ENCODE results near the gene ROMO1. TPM values are rescaled to one million over a fixed set of nuclear protein-coding genes. Genes with fewer than 3 reads are reported as not detected.
"Not testable (repeated sequence)": the region's sequence is repeated elsewhere in the genome, so short reads cannot be mapped to it uniquely, and the experiment has no call there.

Gene ROMO1
- polyA plus RNA-seq, 1 donor from 2014 or later = 323 TPM

DNA sequence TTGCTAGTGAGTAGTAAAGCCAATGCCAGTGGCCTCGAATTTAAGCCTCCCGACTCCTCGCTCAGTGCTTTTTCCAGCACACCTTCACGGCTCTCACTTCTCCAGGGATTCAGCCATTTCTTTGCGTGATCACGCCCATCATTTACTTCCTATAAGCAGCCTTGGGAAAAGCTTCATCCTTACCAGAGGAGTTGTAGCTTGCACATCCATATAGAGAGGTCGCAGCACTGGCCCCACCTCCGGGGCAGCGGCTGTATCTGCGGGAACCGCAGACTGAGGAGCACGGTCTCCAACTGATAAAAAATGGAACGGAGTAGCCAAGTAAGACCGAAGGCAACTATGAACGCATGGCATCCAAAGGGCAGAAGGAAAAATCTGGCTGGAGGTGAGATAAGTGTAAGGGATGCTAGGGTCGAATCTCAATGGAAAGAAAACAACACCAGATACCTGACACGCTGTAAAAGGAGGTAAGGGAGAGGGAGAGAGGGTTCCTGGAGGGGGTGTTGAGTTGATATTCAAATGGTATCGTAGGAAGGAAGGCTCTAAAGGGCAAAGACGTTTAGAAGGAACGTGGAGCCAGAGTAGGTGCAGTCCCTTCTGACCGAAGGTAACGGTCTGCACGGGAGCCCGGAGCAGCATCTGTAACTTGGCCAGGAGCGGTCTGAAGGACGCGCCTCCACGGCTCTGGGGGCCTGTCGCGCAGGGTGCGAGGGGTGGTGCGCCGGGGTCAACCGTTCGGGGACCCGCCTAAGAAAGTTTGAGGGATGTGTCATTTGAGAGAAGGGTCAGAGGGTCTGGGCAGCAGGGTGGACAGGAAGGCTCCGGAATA, 693 bp upstream of the ROMO1 start:
- H3K36me3 Mint-ChIP-seq = peaks cover 3% of the 10 kb centered on the region
- H3K4me3 Mint-ChIP-seq = peak overlapping the region; percentile 94 to 96 (median 95)
- H3K27me3 Mint-ChIP-seq = no peaks in the 10 kb centered on the region
- H3K9me3 Mint-ChIP-seq = no peaks in the 10 kb centered on the region
- peaks cover 21 to 32% (median 30%) of the 10 kb centered on the region in 3 donors for H3K4me1 Mint-ChIP-seq
- H3K27ac Mint-ChIP-seq = peak overlapping the region; percentile 84 to 97 (median 86)

DNA sequence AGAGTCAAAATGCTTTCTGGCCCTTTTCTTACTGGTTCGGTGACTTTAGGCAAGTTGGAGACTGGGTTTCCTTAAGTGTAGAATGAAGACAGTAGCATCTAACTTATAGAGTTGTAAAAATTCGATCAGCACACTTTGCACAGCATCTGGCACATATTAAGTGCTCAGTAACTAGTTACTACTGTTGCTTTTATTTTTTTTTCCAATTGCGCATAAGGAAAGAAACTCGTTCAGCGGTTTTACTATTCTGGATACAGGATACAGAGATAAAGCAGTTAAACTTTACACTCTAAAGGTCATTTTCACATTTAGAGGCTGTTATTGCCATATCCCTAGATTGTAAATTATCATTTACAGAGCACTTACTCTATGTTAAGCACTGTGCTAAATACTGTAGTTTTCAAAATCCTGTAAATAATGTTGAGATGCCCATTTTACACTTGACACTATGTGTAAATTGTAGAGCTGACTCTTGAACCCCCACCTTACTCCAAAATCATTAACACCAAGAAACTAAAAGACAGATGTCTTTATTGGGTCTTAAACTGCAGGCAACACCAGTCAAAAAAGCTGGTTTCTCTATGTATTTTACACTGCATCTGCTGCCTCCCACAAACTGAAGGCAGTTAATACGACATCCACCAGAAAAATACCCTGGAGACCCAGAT, 886 bp downstream of the ROMO1 start:
- H3K27me3 Mint-ChIP-seq = no peaks in the 10 kb centered on the region
- peak overlapping the region; percentile 94 to 96 (median 95) for H3K4me3 Mint-ChIP-seq
- peak overlapping the region; percentile 86 to 97 (median 97) for H3K27ac Mint-ChIP-seq
- peaks cover 21 to 32% (median 30%) of the 10 kb centered on the region in 3 donors for H3K4me1 Mint-ChIP-seq
- H3K9me3 Mint-ChIP-seq = no peaks in the 10 kb centered on the region
- peaks cover 3% of the 10 kb centered on the region for H3K36me3 Mint-ChIP-seq

DNA sequence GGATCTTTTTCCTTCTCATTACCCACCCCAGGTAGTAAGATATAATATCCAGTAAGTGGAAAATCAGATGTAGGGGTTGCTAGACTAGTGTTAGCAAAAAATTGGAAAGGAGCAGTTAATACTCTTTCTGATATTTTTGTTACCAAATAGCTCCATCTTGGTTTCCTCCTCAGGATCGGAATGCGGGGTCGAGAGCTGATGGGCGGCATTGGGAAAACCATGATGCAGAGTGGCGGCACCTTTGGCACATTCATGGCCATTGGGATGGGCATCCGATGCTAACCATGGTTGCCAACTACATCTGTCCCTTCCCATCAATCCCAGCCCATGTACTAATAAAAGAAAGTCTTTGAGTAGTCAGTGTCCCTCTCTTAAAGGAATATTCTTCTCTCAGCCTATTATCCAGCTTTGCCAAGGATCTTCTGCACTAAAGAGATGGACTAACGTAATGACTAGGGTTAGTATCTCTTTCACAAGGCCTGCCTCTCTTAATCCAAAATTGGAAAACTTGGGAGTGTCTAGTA, 1.5 kb downstream of the ROMO1 start:
- H3K27me3 Mint-ChIP-seq = no peaks in the 10 kb centered on the region
- H3K9me3 Mint-ChIP-seq = no peaks in the 10 kb centered on the region
- peak overlapping the region; percentile 71 to 86 (median 86) for H3K27ac Mint-ChIP-seq
- H3K4me3 Mint-ChIP-seq = peak overlapping the region; percentile 68 to 95 (median 84)
- peaks cover 1% of the 10 kb centered on the region for H3K36me3 Mint-ChIP-seq
- peaks cover 19 to 30% (median 26%) of the 10 kb centered on the region in 3 donors for H3K4me1 Mint-ChIP-seq

DNA sequence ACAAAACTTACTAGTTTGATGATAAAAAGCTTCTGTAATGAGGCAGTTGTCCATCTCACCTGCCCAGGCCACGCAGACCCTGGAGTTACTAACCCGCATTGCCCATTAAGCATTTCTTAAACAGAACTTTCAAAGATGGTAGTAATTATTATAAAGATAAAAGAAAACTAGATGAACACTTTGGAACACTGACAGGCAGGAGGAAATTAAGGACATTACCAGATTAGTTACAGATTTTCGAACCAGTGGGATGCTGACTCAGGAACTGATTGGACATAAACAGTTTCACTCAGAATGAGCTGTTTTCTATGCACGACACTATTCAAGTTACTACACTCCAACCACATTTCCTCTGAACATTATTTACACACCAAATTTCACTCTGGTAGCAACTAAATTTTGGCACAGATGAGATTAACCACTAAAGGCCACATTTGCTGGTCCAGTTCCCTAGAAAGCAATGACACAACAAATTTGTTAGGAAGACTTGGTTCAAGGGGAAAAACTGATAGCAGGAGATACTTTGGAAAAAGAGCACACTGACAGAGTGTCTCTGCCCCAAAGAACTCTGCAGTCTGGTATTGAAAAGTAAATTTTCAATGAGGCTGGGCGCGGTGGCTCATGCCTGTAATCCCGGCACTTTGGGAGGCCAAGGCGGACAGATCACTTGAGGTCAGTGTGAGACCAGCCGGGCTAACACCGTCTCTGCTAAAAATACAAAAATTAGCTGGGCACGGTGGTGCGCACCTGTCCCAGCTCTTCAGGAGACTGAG, 3.0 kb downstream of the ROMO1 start:
- peak overlapping the region; percentile 69 to 92 (median 86) for H3K27ac Mint-ChIP-seq
- no peaks in the 10 kb centered on the region for H3K27me3 Mint-ChIP-seq
- peaks cover 1% of the 10 kb centered on the region for H3K36me3 Mint-ChIP-seq
- H3K9me3 Mint-ChIP-seq = no peaks in the 10 kb centered on the region
- peaks cover 18 to 30% (median 25%) of the 10 kb centered on the region in 3 donors for H3K4me1 Mint-ChIP-seq
- peak overlapping the region; percentile 9 to 95 (median 65) for H3K4me3 Mint-ChIP-seq

DNA sequence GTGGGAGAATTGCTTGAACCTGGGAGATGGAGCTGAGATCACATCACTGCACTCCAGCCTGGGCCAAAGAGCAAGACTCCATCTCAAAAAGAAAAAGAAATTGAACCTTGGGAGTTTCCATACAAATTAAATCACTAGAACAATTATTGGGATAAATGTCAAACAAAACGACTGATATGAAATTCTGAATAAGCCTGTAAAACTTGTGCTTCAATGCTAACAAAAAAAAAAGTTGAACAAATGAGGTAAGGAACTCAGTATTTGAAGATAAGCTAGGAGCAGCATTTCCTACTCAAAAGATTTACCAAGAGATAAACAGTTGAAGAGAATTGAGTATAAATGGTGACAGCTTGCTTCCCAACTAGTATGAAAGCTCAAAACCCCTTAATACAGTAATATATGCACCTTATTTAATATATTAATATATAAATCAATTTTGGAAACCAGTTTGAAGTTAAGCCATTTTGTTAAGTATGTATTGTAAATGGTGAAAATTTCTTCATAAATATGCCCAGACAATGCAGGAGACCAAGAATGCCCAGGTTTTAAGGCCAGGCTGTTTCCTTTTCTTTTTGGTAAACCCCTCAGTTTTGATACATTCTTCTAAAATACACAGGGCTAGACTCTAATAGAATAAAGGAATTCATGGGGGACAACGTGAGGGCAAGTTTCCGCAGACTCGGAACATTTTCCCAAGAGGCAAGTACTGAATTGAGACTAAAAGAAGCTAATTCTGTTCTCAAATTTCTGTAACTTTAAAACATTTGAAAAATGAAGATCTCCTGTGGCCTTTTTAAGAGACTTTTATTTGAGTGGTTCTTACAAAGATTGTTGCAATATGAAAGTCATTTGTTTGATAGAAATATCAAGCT, 3.9 kb downstream of the ROMO1 start:
- peak overlapping the region in 1 of 4 donors; percentile 95 for H3K4me3 Mint-ChIP-seq
- peaks cover 11 to 22% (median 21%) of the 10 kb centered on the region in 3 donors for H3K4me1 Mint-ChIP-seq
- no peaks in the 10 kb centered on the region for H3K9me3 Mint-ChIP-seq
- H3K27ac Mint-ChIP-seq = peak overlapping the region; percentile 68 to 92 (median 86)
- peaks cover 1% of the 10 kb centered on the region for H3K36me3 Mint-ChIP-seq
- H3K27me3 Mint-ChIP-seq = no peaks in the 10 kb centered on the region

DNA sequence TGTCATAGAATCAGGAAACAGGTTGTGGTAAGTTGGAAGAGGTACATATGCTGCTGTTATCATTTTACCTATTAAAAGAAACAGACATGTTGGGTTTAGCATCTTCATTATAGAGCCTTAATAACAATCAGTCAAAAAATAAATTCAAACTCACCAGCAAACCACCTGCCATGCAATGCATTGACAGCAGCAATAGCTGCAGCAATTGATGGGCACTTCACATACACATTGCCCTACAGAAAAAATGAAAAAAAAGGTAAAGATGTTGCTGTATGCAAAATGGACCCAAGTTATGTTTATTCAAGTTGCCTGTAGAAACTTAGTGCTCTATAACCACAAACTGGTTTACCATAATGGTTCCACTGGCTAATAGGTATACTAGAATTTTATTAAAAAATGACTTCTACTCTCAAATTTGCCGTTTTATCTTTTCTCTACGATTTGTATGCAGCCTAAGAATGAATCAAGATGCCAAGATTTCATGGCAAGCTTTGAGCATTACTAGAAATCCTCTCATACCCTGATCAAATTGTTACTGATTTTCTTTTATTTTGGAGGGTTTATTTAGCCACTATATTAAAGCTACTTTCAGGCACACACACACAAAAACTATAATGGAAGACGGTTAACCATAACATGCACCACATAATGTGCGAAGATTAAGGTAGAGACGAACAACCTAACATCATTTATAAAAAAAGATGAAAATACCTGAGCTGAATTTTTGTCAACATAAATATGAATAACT, 5.5 kb downstream of the ROMO1 start:
- Mint-ChIP-seq H3K4me3 (peak overlapping the region in 1 of 4 donors; percentile 95), H3K4me1 (peaks cover 7 to 18% (median 16%) of the 10 kb centered on the region in 3 donors), H3K27ac (peak overlapping the region in 2 of 3 donors; percentile 55 to 86), H3K9me3 (no peaks in the 10 kb centered on the region), H3K36me3 (peaks cover 1% of the 10 kb centered on the region), H3K27me3 (no peaks in the 10 kb centered on the region)

DNA sequence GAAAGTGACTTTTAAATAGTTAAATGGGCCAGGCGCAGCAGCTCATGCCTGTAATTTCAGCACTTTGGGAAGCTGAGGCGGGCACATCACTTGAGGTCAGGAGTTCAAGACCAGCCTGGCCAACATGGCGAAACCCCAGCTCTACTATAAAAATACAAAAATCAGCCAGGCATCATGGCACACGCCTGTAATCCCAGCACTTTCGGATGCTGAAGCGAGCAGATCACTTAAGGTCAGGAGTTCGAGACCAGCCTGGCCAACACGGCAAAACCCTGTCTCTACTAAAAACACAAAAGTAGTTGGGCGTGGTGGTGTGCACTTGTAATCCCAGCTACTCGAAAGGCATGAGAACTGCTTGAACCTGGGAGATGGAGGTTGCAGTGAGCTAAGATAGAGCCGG, 6.7 kb downstream of the ROMO1 start:
- H3K9me3 Mint-ChIP-seq, H3K36me3 Mint-ChIP-seq, H3K27me3 Mint-ChIP-seq: not testable (repeated sequence)
- peak overlapping the region in 2 of 3 donors; percentile 74 to 75 for H3K27ac Mint-ChIP-seq
- peak overlapping the region in 1 of 4 donors; percentile 26 for H3K4me3 Mint-ChIP-seq
- peaks cover 7 to 23% (median 14%) of the 10 kb centered on the region in 3 donors for H3K4me1 Mint-ChIP-seq

DNA sequence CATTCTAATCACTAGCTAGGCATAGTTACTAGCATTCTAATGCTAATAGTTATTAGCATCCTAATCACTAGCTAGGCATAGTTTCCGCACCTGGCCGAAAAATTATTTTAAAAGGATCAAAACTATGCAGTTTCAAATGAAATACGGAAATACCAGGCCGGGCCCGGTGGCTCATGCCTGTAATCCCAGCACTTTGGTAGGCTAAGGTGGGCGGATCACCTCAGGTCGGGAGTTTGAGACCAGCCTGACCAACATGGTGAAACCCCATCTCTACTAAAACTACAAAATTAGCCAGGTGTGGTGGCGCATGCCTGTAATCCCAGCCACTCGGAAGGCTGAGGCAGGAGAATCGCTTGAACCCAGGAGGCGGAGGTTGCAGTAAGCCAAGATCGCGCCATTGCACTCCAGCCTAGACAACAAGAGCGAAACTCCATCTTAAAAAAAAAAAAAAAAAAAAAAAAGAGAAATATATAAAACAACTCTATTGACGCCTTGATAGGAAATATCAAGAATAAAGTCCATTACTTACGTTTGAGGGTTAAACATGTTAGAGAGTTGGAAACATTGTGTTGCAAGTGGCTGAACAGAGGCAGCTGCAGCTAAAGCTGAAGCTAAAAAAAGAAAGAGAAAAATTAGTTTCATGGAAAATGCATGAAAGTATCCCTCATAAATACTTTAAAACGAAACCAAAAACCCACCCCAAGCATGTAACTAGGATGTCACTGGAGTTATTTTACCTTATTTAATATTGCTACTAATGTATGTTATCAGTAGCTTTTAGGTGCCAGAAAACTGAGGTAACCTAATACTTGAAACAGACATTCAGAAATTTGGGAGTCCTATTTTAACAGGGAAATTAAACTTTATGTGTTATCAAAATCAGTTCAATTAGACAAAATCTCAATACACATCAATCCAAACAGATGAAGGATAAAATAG, 7.7 kb downstream of the ROMO1 start:
- peak overlapping the region in 1 of 3 donors; percentile 74 for H3K27ac Mint-ChIP-seq
- not testable (repeated sequence) for H3K27me3 Mint-ChIP-seq, H3K36me3 Mint-ChIP-seq, H3K4me3 Mint-ChIP-seq, H3K9me3 Mint-ChIP-seq
- H3K4me1 Mint-ChIP-seq = peaks cover 10 to 28% (median 18%) of the 10 kb centered on the region in 3 donors

DNA sequence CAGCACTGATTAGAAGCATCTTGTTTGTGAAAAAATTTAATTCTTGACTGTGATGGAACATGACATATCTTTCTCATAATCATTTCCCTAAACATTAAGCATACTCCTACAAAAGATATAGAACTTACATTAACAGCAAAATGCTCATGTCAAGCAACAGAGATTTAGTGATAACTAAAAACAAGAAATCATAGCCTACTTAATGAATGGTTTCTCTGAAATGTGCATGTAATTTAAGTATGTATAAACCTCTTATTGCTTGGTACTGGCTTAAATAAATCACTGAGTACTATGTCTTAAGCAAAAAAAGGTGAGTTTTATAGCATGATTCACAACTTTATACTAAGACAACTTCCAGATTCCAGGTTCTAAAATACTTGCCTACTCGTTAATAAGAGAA, 9.3 kb downstream of the ROMO1 start:
- Mint-ChIP-seq H3K9me3 (no peaks in the 10 kb centered on the region), H3K27me3 (no peaks in the 10 kb centered on the region), H3K27ac (no peak overlapping the region), H3K36me3 (no peaks in the 10 kb centered on the region), H3K4me1 (peaks cover 16 to 34% (median 19%) of the 10 kb centered on the region in 3 donors), H3K4me3 (no peak overlapping the region)

DNA sequence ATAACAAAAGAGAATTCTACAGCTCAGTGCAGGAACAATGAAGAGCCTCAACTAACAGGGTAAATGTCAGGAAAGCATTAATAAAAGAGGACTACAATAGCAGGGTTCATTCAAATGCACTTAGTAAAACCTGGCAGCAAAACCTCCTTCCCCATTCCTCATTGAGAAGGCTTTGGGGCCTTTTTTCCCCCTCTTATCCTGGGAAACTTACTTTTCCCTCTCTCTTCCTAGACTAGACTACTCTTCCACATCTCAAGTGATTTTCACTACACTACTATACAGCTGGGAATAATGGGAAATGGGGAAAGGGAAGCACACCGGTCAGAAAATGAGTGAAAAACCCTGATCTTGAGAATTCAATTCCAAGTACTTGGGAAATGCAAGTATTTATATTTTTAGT, 10.1 kb downstream of the ROMO1 start:
- H3K4me1 Mint-ChIP-seq = peaks cover 20 to 34% (median 23%) of the 10 kb centered on the region in 3 donors
- no peaks in the 10 kb centered on the region for H3K27me3 Mint-ChIP-seq
- no peaks in the 10 kb centered on the region for H3K36me3 Mint-ChIP-seq
- H3K9me3 Mint-ChIP-seq = no peaks in the 10 kb centered on the region
- H3K27ac Mint-ChIP-seq = peak overlapping the region; percentile 16 to 81 (median 54)
- H3K4me3 Mint-ChIP-seq = peak overlapping the region in 1 of 4 donors; percentile 41

DNA sequence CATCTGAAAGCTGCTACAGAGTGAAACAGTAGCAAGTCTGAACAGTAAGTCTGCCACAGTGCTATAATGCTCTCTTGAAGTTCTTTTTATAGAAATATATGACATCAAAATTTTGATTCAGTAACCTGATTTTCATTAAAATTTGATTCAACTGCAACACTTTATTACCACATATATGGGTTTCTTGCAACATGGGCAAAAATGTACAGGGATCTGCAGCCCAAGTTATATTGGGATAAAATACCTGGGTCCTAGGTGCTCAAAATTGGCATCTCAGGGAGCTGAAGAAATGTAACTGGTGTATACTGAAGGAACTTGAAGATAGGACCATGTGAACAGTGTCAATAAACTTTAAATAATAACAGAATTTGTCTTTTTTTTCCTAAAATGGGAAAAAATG, 10.8 kb downstream of the ROMO1 start:
- no peaks in the 10 kb centered on the region for H3K9me3 Mint-ChIP-seq
- H3K4me3 Mint-ChIP-seq = no peak overlapping the region
- no peaks in the 10 kb centered on the region for H3K27me3 Mint-ChIP-seq
- H3K27ac Mint-ChIP-seq = peak overlapping the region in 1 of 3 donors; percentile 18
- H3K4me1 Mint-ChIP-seq = peaks cover 20 to 38% (median 25%) of the 10 kb centered on the region in 3 donors
- H3K36me3 Mint-ChIP-seq = no peaks in the 10 kb centered on the region

DNA sequence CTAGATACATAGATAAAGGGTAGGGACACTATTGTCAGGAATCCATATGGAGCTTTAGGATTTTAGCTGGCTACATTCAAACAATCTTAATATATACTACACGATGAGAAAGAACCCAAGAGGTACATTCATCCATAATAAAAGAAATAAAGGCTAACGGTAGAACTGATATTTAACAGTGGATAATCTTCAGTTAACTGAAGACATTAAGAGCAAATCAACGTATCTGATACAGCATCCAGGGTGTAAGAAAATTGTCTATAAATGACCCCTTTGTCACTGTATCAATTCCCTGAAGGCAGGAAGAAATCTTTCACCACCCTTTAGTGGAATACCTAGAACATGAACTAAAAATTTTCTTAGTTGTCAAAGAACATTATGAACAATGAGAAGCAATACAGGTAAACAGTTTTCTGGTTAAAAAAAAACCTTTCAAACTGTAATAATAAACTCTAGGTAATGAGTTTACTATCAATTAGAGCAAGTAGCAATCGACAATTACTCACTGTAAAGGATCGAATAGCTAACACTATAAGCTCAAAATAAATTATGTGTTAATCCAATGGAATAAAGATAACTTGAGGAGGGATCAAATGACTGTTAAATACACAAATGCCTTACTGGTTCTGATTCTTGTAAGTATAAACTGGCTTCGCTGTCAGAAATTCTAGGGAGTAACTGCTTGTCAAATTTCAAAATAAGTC, 11.8 kb downstream of the ROMO1 start:
- H3K36me3 Mint-ChIP-seq = no peaks in the 10 kb centered on the region
- H3K4me1 Mint-ChIP-seq = peaks cover 20 to 45% (median 28%) of the 10 kb centered on the region in 3 donors
- H3K4me3 Mint-ChIP-seq = peak overlapping the region in 2 of 4 donors; percentile 9 to 11
- H3K27me3 Mint-ChIP-seq = no peaks in the 10 kb centered on the region
- H3K9me3 Mint-ChIP-seq = no peaks in the 10 kb centered on the region
- peak overlapping the region; percentile 67 to 90 (median 87) for H3K27ac Mint-ChIP-seq

All from IgD-negative memory B cell (primary cell).